Measurements from ENCODE around the gene GRB14. TPM values are rescaled to one million over a fixed set of nuclear protein-coding genes. Genes with fewer than 3 reads are reported as not detected.

GRB14 gene
- total RNA-seq, 1 experiment from 2014 or later: 6.3 TPM

DNA sequence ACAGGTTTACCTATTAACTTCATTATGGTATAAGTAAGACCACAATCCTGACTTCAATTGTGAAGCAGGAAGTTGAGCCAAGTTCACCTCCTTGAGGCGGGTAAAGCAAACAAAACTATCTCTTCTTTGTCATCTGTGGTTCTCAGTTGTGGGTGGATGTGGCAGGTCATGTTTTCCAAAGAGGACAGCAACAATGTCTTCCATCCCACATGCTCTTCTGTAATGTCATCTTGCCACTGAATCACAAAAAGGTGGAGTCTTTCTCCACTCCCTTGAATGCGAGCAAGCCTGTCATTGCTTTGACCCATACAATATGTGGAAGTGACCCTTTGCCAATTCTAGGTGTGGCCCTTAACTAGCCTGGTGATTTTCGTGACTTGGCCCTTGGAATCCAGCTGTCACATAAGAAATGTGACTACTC, 98.7 kb downstream of the GRB14 start (continued):
- TF ChIP-seq REST (IDR thresholded peaks at IDR 0.05; ENCODE audit: low read depth) (no peak), MAX (IDR thresholded peaks at IDR 0.05) (no peak), RAD21 (IDR thresholded peaks at IDR 0.05; ENCODE audit: low read depth) (no peak), JUND (IDR thresholded peaks at IDR 0.05) (no peak)
- TF ChIP-seq, protein P1, sequence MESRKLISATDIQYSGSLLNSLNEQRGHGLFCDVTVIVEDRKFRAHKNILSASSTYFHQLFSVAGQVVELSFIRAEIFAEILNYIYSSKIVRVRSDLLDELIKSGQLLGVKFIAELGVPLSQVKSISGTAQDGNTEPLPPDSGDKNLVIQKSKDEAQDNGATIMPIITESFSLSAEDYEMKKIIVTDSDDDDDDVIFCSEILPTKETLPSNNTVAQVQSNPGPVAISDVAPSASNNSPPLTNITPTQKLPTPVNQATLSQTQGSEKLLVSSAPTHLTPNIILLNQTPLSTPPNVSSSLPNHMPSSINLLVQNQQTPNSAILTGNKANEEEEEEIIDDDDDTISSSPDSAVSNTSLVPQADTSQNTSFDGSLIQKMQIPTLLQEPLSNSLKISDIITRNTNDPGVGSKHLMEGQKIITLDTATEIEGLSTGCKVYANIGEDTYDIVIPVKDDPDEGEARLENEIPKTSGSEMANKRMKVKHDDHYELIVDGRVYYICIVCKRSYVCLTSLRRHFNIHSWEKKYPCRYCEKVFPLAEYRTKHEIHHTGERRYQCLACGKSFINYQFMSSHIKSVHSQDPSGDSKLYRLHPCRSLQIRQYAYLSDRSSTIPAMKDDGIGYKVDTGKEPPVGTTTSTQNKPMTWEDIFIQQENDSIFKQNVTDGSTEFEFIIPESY (IDR thresholded peaks at IDR 0.05; ENCODE audit: extremely low read depth, insufficient replicate concordance, low read length): no peak

DNA sequence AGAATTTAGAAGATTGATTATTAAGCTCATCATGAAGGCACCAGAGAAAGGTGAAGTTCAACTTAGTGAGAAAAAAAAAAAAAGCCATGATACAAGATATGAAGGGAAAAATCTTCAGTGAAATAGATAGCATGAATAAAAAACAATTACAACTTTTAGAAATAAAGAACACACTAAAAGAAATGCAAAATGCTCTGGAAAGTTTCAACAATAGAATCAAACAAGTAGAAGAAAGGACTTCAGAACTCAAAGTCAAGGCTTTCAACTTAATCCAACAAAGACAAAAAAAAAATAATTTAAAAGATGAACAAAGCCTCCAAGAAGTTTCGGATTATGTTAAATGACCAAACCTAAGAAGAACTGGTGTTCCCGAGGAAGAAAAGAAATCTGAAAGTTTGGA, 105.5 kb downstream of the GRB14 start:
- H3K36me3 ChIP-seq (ENCODE audit: control insufficient read depth in 1 of 2, insufficient read depth in 2 of 2, low read length in 2 of 2): no peaks in the 10 kb centered on the region
- H2AFZ ChIP-seq (ENCODE audit: low read depth, low read length, poor library complexity, severe bottlenecking): no peak overlapping the region
- no peaks in the 10 kb centered on the region for H3K9me2 ChIP-seq (ENCODE audit: insufficient read depth)
- no peak overlapping the region for H3K27ac ChIP-seq (ENCODE audit: low read depth, low read length)
- H3K9ac ChIP-seq (ENCODE audit: low read length): no peak overlapping the region
- no peaks in the 10 kb centered on the region for H4K20me1 ChIP-seq (ENCODE audit: insufficient read depth)
- no peaks in the 10 kb centered on the region for H3K9me3 ChIP-seq (ENCODE audit: control insufficient read depth in 1 of 2, insufficient read depth in 1 of 2, low read depth in 1 of 2, low read length in 2 of 2)
- no peak overlapping the region for H3K4me2 ChIP-seq (ENCODE audit: low read length)
- no peak for DNase-seq (ENCODE audit: low read depth, low spot score)
- no peak for ATAC-seq
- peaks cover 0 to 14% of the 10 kb centered on the region in 2 experiments; a peak in 3 of 4 replicates for H3K4me1 ChIP-seq (ENCODE audit: control insufficient read depth in 1 of 2, insufficient read depth in 2 of 2, low read length in 2 of 2)
- no peaks in the 10 kb centered on the region for H3K79me2 ChIP-seq (ENCODE audit: insufficient read depth, low read length)
- POLR2A ChIA-PET: no interaction called here
- H3K4me3 ChIP-seq (replicated peaks in 1 of 2; ENCODE audit: low read depth in 1 of 2, low read length in 2 of 2): no peak overlapping the region
- no peaks in the 10 kb centered on the region for H3K27me3 ChIP-seq (ENCODE audit: insufficient read depth, low read length)
- intact Hi-C loops (cut with micrococcal nuclease): no loop called here
- RAD21 ChIA-PET (ENCODE audit: low non-redundant PET in 1 of 2, low total read pairs in 2 of 2, uncharacterized antibody in 2 of 2, unreplicated experiment in 2 of 2): no interaction called here
- TF ChIP-seq FOSL1 (IDR thresholded peaks at IDR 0.05; ENCODE audit: low read depth): no peak
- TF ChIP-seq ELF1 (IDR thresholded peaks at IDR 0.05; ENCODE audit: borderline replicate concordance, low read depth): no peak
- no peak for TF ChIP-seq POLR2AphosphoS5 (IDR thresholded peaks at IDR 0.05; ENCODE audit: low read depth, low read length)
- no TSS peak for BruUV-seq (replicated peaks)
- CTCF ChIA-PET: no interaction called here

Measured in HCT116 (cell line).